Measurements from ENCODE around the gene ASAP3.

- TF ChIP-seq EZH2phosphoT487 (IDR thresholded peaks at IDR 0.05; ENCODE audit: borderline replicate concordance), result no peak
- TF ChIP-seq CTCF (conservative IDR thresholded peaks at IDR 0.05; ENCODE audit: low read length), result no peak
These were observed 23.5 kb downstream of the ASAP3 start for GRCh38 chr1:23460519-23460918.
